ENCODE data around the gene SP5. TPM values are rescaled to one million over a fixed set of nuclear protein-coding genes. Genes with fewer than 3 reads are reported as not detected.

Gene SP5
- total RNA-seq, 2 donors from 2014 or later = 0.33 TPM; not detected in 1

DNA sequence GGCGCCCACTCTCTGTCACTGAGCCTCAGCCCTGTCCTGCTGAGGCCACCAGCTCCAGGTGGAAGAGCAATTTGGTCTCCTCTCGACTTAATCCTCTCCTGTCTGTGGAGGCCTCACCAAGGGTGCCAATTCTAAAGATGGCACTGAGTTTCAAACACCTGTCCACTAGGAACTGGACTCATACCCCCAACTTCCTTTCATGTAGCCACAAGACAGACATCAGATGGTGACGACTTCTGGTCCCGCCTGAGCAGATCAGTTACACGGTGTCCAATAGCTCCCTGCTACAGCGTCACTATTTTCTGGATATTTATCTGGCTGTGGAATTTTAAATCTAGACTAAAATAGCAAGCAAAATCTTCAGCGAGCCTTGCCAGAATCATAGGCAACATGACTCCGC is 24.5 kb upstream of the SP5 start:
- no peaks in the 10 kb centered on the region for H3K36me3 ChIP-seq
- H3K27me3 ChIP-seq = no peaks in the 10 kb centered on the region
- TF ChIP-seq CTCF (IDR thresholded peaks at IDR 0.05) = no peak
- H3K4me3 ChIP-seq = no peak overlapping the region
- H3K4me1 ChIP-seq = no peaks in the 10 kb centered on the region
- no peaks in the 10 kb centered on the region for H3K9me3 ChIP-seq
- DNase-seq (ENCODE audit: low spot score) = no peak
- no peak overlapping the region for H3K27ac ChIP-seq

DNA sequence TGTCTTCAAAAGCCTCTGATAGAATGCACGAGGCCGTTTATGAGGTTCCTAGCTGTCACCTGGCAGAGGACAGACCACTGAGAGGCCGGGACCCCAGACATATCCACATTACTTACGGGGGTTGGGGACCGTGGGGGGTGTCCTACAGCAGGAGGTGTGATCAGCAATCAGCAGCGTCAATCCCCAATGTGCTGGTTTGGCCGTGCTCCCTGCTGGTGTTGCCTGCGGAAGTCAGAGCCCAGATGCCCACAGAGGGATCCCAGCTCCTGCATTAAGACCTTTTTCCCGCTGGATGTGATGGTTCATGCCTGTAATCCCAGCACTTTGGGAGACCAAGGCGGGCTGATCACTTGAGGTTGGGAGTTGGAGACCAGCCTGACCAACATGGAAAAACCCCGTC is 20.8 kb upstream of the SP5 start:
- TF ChIP-seq CTCF (IDR thresholded peaks at IDR 0.05) = no peak
- Histone ChIP-seq H3K27ac (no peak overlapping the region), H3K9me3 (no peaks in the 10 kb centered on the region), H3K27me3 (no peaks in the 10 kb centered on the region), H3K4me3 (no peak overlapping the region), H3K4me1 (no peaks in the 10 kb centered on the region), H3K36me3 (no peaks in the 10 kb centered on the region)
- DNase-seq (ENCODE audit: low spot score) = no peak

DNA sequence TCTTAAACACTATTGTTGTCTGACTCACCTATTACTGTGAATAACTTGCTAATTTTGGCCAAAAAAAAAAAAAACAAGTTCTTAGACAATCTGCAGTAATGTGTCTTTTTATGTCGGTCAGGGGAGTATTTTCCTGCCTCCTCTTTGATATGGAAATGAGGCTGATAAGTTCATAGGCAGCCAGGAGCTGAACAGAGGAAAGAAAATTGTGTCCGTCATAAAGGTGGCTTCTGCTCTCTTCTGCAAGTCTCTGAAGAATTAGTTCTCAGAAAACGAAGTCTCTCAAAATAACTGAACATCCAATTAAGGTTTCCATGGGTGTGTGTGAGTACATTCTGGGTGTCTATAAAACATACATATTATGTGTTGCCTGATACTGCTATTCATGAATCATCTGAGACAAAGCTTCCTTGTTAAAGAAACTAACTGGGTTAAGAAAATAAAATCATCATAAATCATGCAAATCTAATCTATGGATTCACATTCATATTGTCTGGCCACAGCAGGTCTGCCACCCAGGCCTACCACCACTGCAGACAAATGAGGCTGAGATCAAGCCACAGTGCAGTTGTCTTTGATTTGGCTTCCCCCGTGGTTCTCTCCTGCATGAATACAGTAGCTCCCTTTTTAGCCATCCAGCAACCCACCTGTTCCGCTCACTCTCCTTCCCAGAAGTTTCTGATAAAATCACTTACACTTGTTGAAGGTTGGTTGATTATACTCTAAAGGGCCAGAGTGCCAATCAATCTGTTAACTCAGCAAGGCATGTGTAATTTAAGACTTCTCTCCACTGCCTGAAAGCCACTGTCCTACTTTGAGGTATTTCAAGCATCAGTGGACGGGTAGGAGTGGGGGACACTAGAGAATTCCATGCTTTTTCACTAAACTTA is 19.4 kb upstream of the SP5 start:
- Histone ChIP-seq H3K27ac (no peak overlapping the region), H3K36me3 (no peaks in the 10 kb centered on the region), H3K27me3 (no peaks in the 10 kb centered on the region), H3K9me3 (no peaks in the 10 kb centered on the region), H3K4me3 (no peak overlapping the region), H3K4me1 (no peaks in the 10 kb centered on the region)
- no peak for DNase-seq (ENCODE audit: low spot score)
- TF ChIP-seq CTCF (IDR thresholded peaks at IDR 0.05) = no peak

DNA sequence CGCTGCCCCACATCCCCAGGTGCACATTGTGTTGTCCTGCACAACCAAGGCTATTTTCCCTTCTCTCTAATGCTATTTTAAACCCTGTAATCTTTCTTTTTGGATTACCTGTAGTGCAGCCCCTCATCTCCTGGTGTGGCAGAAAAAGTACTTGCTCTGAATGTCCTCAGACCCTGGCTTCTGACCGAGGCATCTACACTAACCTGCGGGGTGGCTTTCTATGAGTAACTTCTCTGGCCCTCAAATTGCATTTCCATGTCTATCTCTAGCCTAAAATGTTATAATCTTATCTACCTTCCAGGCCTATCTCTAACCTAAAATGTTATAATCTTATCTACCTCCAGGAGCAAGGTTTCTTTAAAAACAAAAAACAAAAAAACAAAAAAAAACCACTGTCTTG is 18.2 kb upstream of the SP5 start:
- DNase-seq (ENCODE audit: low spot score) = no peak
- Histone ChIP-seq H3K36me3 (no peaks in the 10 kb centered on the region), H3K27me3 (no peaks in the 10 kb centered on the region), H3K27ac (no peak overlapping the region), H3K9me3 (no peaks in the 10 kb centered on the region), H3K4me3 (no peak overlapping the region), H3K4me1 (no peaks in the 10 kb centered on the region)
- TF ChIP-seq CTCF (IDR thresholded peaks at IDR 0.05) = no peak

DNA sequence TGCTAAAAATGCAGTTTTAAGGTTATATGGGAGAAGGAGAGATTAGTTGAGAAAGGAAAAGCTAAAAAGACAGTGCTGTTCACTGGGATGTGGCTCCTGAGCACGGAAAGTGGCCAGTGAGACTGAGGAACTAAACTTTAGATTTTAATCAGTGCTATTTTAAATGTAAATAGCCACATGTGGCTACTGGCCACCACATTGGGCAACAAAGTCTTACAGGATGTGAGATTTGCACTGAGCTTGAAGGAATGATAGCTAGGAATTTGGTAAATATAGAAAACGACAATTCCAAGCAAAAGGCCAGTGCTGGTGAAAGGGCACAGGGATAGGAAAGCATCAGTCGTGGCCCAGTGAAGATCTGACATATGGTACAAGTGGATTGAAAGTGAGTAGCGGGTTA is 14.1 kb upstream of the SP5 start:
- no peak overlapping the region for H3K4me3 ChIP-seq
- no peak overlapping the region for H3K27ac ChIP-seq
- no peaks in the 10 kb centered on the region for H3K27me3 ChIP-seq
- TF ChIP-seq CTCF (IDR thresholded peaks at IDR 0.05) = no peak
- no peaks in the 10 kb centered on the region for H3K9me3 ChIP-seq
- no peaks in the 10 kb centered on the region for H3K4me1 ChIP-seq
- H3K36me3 ChIP-seq = no peaks in the 10 kb centered on the region
- DNase-seq (ENCODE audit: low spot score) = no peak
